Upper lobe of left lung (tissue), 4 donors: ENCODE measurements around the gene KIF6.

Experiments
- EP300 ChIP-seq, 4 donors: sonication (generic); formaldehyde crosslinking; IDR thresholded peaks; one replicate each; pipeline ENCODE4 v1.5.1; 2017; ENCODE audit warnings: antibody characterized with exemption in 4 of 4, control low read depth in 2 of 4
- TF ChIP-seq, protein P1 (sequence below), 6 experiments: fragments of 450-650 bp in 4 of 6; fragments of 200-600 bp in 2 of 6; sonication (generic) in 2 of 6; IDR thresholded peaks; one replicate each; pipeline ENCODE4 v1.5.1; 2016 to 2019; ENCODE audit warnings: antibody characterized with exemption in 6 of 6

DNA sequence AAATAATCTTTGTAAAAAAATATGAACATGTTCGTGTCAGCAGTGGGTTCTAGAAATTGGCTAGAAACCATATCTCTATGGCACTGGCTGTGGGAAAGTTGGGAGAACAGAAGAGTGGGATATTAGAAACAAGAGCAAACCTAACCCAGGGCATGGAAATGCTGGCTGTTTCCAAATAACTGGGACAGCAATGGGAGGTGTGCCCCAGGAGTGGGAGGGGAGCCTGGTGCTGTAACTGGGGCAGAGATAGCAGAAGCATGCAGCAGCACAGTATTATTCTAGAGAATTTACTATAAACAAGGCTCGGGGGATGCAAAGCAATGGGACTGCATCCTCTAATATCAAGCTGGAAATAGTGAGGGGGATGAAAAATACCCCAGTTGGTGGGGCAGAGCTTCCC, 175.0 kb downstream of the KIF6 start:
- TF ChIP-seq, protein P1, sequence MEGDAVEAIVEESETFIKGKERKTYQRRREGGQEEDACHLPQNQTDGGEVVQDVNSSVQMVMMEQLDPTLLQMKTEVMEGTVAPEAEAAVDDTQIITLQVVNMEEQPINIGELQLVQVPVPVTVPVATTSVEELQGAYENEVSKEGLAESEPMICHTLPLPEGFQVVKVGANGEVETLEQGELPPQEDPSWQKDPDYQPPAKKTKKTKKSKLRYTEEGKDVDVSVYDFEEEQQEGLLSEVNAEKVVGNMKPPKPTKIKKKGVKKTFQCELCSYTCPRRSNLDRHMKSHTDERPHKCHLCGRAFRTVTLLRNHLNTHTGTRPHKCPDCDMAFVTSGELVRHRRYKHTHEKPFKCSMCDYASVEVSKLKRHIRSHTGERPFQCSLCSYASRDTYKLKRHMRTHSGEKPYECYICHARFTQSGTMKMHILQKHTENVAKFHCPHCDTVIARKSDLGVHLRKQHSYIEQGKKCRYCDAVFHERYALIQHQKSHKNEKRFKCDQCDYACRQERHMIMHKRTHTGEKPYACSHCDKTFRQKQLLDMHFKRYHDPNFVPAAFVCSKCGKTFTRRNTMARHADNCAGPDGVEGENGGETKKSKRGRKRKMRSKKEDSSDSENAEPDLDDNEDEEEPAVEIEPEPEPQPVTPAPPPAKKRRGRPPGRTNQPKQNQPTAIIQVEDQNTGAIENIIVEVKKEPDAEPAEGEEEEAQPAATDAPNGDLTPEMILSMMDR (IDR thresholded peaks at IDR 0.05) = no peak
- TF ChIP-seq EP300 (IDR thresholded peaks at IDR 0.05) = no peak
